Erythroblast (primary cell): Measurements from ENCODE around the gene PHF8.

Experiments used
- GATA1 ChIP-seq: IDR thresholded peaks from 2 replicates; pipeline ENCODE4 v1.6.1; 2011; ENCODE audit warnings: low read depth, mild to moderate bottlenecking, control low read depth, low read length, moderate library complexity
- POLR2A ChIP-seq: IDR thresholded peaks from 2 replicates; pipeline ENCODE4 v1.6.1; 2011; ENCODE audit warnings: mild to moderate bottlenecking, low read length

- TF ChIP-seq POLR2A (no peak), GATA1 (no peak)
Measured at GRCh38 chrX:54012830-54013500, 31.3 kb downstream of the PHF8 start.
